GM21423 (cell line): ENCODE results near the gene CRACDL.
A peak's percentile ranks its signal among the peaks of the same experiment; 100 is the strongest.
"Not testable (repeated sequence)": the region's sequence is repeated elsewhere in the genome, so short reads cannot be mapped to it uniquely, and the experiment has no call there.

Experiments
- ATAC-seq: cut with Tn5 transposase; IDR thresholded peaks from one replicate; pipeline ENCODE4 v1.9.1; 2021; ENCODE audit warnings: mild to moderate bottlenecking, moderate library complexity; ENCODE audit not compliant: unreplicated experiment

The CRACDL gene

GRCh38 chr2:98759827-98760625 lies 176.0 kb downstream of the CRACDL start:
- no peak for ATAC-seq

- no peak for ATAC-seq
Measured at GRCh38 chr2:98759338-98759737, 176.7 kb downstream of the CRACDL start.

- peak; percentile 84 for ATAC-seq
Measured at GRCh38 chr2:98757904-98758421, 178.1 kb downstream of the CRACDL start.

GRCh38 chr2:98753801-98754200 lies 182.2 kb downstream of the CRACDL start:
- ATAC-seq, result no peak

- ATAC-seq, result not testable (repeated sequence)
Measured at GRCh38 chr2:98752711-98753110, 183.3 kb downstream of the CRACDL start.

- ATAC-seq, result no peak
Measured at GRCh38 chr2:98751748-98752147, 184.3 kb downstream of the CRACDL start.

- no peak for ATAC-seq
Measured at GRCh38 chr2:98750593-98751282, 185.3 kb downstream of the CRACDL start.

GRCh38 chr2:98749066-98749450 lies 187.0 kb downstream of the CRACDL start:
- ATAC-seq, result no peak

- no peak for ATAC-seq
Measured at GRCh38 chr2:98748292-98749065, 187.5 kb downstream of the CRACDL start.

- no peak for ATAC-seq
Measured at GRCh38 chr2:98747888-98748287, 188.1 kb downstream of the CRACDL start.

- no peak for ATAC-seq
Measured at GRCh38 chr2:98746426-98746825, 189.6 kb downstream of the CRACDL start.

GRCh38 chr2:98744595-98744994 lies 191.4 kb downstream of the CRACDL start:
- no peak for ATAC-seq
